GM10266 (cell line): ENCODE results near the gene BRSK2.

ENCODE experiments used
- DNase-seq: peaks from one replicate; pipeline ENCODE4 v3.0.0; 2012; ENCODE audit errors: extremely low spot score
- CTCF ChIP-seq: IDR thresholded peaks from 2 replicates; pipeline ENCODE4 v1.5.1; 2012; ENCODE audit warnings: mild to moderate bottlenecking, low read depth; ENCODE audit not compliant: control insufficient read depth, insufficient read depth; ENCODE audit errors: missing control alignments

Gene BRSK2

GRCh38 chr11:1350086-1350725 is 39.5 kb upstream of the BRSK2 start:
- DNase-seq = no peak
- no peak for TF ChIP-seq CTCF

GRCh38 chr11:1351278-1351937 is 38.3 kb upstream of the BRSK2 start:
- no peak for DNase-seq
- TF ChIP-seq CTCF = no peak

GRCh38 chr11:1352696-1353382 is 36.9 kb upstream of the BRSK2 start:
- TF ChIP-seq CTCF = no peak
- DNase-seq = no peak

GRCh38 chr11:1353383-1354124 is 36.2 kb upstream of the BRSK2 start:
- no peak for TF ChIP-seq CTCF
- DNase-seq = no peak

- no peak for TF ChIP-seq CTCF
- no peak for DNase-seq
These were observed 35.4 kb upstream of the BRSK2 start for GRCh38 chr11:1354125-1354938.

- no peak for DNase-seq
- no peak for TF ChIP-seq CTCF
These were observed 33.7 kb upstream of the BRSK2 start for GRCh38 chr11:1356007-1356435.
